Activated CD4-positive, alpha-beta T cell treated with anti-CD3 and anti-CD28 coated beads, Interleukin-2, amount 50 U/mL, for 4 hours (primary cell): ENCODE data around the gene FKBP15.
A peak's percentile ranks its signal among the peaks of the same experiment; 100 is the strongest.
"Not testable (repeated sequence)": the region's sequence is repeated elsewhere in the genome, so short reads cannot be mapped to it uniquely, and the experiment has no call there.

Source experiments
- DNase-seq, 2 experiments: peaks; one replicate each; pipeline ENCODE4 v3.0.0-alpha.2; 2020

FKBP15 gene

DNA sequence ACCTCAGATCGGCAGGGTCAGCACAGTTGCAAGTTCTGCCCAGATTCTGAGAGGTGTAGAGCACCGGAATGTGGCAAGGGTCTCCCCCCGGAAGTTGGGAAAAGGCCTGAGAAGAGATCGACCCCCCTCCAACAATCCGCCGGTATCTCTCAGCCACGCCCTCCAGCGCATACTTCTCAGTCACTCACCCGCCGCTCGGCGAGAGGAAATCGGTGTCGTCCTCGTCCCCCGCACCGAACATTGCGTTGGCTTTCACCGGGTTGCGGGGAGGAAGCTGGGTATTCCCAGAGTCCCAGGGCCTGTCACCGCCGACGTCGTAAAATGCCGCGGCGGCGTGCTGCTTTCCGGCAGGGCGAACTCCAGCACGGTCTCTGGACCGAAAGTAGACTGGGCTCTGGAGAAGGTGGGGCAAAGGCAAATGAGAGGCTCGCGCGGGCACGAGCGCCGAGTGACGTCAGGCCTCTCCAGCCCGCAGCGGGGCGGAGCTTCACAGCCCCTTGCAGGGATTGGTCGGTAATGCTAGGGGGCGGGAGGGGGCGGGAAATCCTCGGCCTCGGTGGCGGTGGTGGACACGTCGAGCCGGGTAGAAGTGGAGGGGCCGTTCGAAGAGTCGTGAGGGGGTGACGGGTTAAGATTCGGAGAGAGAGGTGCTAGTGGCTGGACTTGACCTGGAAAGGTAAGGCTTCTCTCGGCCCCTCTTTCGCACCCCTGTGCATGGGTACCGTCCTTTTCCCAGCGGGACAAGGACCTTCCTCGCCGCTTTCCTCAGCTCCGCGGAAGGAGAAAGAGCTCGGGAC lies at the start of gene FKBP15, which contains the start of gene SLC31A1:
FKBP15 (minus strand) TSS at position 275 of the 797 bp plus-strand sequence; CDS start at position 241, 34 bp downstream.
SLC31A1 (plus strand) TSS at position 542 of the 797 bp plus-strand sequence. CDS start 34,605 bp downstream, outside the sequence.
- peak; percentile 94 for DNase-seq

GRCh38 chr9:113269871-113270270 lies 48.8 kb upstream of the FKBP15 start:
- DNase-seq, result no peak

- DNase-seq, result no peak
Measured at GRCh38 chr9:113269355-113269754, 48.3 kb upstream of the FKBP15 start.

GRCh38 chr9:113267911-113268566 lies 47.0 kb upstream of the FKBP15 start:
- DNase-seq, result no peak

- no peak for DNase-seq
Measured at GRCh38 chr9:113266174-113266573, 45.1 kb upstream of the FKBP15 start.

DNA sequence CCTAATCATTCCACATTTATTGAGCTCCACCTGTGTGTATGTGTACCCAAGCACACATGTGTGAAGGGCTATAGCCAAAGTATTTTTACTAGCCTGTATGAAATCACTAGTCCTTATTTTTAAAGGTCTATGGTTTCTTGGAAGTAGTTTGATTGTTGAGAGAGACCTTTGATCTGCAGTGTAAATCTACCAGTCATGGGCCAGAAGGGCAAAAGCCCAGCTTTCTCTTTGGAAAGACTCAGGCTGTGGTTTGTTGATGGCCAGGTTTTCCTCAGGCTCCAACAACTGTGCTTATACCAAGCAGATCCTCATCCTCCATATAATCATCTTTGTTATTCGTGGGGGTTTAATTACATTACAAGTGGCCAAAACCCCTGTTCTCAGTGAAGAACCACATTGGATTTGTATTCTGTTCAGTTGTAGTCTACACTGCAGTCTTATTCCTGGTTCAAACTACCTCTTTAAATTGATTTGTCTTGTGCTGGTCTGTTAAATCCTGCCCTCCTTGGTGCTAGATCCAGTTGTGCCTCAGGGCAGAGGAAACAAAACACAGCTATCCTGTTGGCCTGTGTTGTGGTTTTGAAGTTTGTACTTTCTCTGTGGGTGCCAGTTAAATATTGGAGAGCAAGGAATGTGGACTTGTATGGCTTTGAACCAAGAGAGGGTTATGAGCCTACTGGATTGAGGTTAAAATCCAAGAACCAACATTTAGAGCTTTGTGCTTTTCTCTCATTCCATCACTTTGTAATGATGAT lies 41.0 kb upstream of the FKBP15 start:
- DNase-seq, result no peak

DNA sequence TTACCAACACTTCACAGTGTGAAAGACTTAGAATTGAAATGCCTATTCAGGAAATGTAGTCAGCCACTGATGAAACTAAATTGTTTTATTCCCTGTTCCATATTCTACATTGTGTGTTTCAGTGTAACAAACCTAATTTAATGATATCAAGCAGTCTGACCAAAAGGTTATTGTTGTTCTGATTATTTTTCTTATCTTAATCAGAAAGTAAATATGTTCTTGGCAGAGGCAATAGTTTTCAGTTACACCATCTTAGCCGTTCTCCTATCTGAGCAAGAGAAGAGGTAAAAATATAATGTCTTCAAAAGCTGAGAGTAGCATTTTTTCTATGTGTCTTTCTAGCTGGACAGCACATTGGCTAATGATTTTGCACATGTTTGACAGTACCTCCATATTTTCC lies 37.2 kb upstream of the FKBP15 start:
- DNase-seq, result no peak

DNA sequence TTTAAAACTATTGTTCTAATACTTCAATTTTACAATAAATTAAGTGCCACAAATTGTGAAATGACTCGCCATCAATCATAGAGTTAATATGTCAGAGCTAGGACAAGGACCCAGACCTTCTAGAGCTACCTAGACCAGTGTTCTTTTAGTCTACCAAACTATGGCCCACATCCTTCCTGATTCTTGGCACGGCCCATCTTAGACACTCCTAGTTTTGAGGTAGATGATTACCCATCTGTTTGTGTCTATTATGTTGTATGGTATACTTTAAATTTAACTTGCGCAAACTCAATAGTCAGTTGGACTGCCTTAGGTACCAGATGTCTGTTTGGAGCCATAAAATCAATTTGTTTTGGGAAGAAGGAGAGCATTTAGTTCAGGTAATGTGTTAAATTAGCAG lies 36.8 kb upstream of the FKBP15 start:
- DNase-seq, result no peak

DNA sequence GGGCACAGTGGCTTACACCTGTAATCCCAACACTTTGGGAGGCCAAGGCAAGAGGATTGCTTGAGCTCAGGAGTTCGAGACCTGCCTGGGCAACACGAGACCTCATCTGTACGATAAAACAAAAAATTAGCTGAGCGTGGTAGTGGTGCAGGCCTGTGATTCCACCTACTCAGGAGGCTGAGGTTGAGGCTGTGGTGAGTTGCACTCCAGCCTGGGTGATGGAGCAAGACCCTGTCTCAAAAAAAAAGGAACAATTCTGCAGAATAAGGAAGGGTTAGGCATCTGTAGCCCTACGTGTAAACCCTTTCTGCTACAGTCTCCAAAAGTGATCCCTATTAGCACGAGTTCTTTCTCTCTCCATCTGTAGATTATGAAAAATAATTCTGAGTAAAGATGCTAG lies 34.4 kb upstream of the FKBP15 start:
- no peak for DNase-seq

DNA sequence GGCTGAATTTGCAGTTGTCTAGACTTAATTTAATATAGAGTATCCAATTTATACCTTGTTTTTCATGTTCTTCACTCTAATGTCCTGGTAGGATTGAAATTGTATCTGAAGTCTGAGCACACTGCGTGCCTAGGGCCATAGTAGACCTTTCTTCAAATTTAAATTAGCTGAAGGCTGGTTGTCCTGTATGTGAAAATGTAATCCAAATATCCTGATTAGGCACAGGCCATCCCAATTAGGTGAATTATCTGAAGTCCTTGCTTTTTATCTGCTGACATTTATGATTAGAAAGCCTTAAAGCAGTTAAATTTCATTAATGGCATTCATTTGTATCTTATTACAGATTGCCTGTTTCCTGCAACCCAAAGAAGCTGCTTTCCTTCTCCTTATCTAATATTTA lies 33.9 kb upstream of the FKBP15 start:
- no peak for DNase-seq

DNA sequence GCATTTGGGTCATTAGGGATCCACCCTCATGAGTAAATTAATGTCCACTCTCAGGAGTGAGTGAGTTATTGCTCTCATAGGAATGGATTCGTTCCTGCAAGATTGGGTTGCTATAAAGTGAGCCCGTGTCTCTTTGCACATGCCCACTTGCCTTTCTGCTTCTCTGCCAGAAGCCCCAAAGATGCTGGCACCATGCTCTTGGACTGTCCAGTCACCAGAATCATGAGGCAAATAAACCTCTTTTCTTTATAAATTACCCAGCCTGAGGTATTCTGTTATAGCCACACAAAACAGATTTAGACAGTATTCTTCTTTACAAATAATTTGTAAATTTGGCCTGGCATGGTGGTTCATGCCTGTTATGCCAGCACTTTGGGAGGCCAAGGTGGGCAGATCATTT lies 29.7 kb upstream of the FKBP15 start:
- DNase-seq, result no peak

DNA sequence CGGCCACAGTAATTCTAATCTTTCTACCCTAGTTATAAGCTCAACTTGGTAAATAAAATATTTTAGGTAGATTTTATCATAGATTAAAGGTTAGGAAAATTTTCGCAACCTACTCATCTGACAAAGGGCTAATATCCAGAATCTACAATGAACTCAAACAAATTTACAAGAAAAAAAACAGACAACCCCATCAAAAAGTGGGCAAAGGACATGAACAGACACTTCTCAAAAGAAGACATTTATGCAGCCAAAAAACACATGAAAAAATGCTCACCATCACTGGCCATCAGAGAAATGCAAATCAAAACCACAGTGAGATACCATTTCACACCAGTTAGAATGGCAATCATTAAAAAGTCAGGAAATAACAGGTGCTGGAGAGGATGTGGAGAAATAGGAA lies 28.6 kb upstream of the FKBP15 start:
- not testable (repeated sequence) for DNase-seq

- no peak for DNase-seq
Measured at GRCh38 chr9:113247640-113248039, 26.6 kb upstream of the FKBP15 start.

- no peak for DNase-seq
Measured at GRCh38 chr9:113246928-113247327, 25.9 kb upstream of the FKBP15 start.

- no peak for DNase-seq
Measured at GRCh38 chr9:113245894-113246293, 24.8 kb upstream of the FKBP15 start.

- DNase-seq, result no peak
Measured at GRCh38 chr9:113244556-113244955, 23.5 kb upstream of the FKBP15 start.

DNA sequence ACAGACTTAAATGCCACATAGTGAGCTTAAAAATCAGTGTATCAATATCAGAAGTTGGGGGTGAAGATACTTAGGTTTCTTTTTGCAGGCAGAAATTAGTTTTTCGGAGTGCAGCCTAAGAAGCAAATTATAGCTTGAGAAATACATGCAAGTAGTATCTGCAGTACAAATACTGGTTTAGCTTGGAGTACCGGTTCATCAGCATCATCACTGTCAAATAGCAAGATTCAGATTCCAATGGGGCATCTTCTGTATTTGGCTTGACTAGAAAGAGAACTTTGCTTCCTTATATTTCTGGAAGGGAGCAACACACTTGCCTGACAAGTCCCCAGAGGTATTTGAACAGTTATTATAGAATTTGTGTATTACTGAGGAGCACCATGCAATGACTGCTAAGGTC lies 20.1 kb upstream of the FKBP15 start:
- DNase-seq, result no peak

DNA sequence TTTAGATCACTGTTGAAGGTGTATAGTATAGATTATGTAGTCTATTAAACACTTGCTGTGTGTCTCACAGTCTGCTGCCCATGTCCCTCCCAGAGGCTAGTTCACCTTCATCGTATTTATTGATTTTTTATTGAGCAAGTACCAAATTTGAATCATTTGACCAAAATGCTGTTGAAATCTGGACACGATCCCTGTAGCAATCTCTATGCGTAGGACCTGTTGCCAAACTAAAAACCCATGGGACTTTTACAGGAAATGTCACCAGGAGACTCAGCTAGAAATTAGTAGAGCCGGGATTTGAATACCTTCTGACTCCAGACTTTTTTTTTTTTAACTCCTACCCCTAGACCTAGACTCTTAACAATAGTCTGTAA lies 17.8 kb upstream of the FKBP15 start:
- DNase-seq, result no peak

- no peak for DNase-seq
Measured at GRCh38 chr9:113238202-113238858, 17.3 kb upstream of the FKBP15 start.

DNA sequence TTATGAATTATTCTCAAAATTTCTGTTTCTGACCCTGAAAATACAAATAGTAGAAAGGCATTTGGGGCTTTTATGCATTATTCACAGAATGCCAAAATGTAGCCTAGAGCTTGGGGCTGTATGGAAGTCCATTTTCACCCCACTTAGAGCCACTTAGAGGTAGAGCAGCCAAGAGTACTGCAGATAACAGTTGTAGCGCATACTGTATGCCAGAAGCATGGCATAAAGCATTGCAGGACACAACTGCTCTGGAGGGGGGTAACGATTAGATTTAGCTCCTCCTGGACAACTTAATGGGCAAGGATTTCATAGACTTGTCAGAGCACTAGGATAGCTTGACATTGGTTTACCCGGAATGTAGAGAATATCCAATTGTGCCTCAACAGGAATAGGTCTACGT lies 15.9 kb upstream of the FKBP15 start:
- no peak for DNase-seq

- DNase-seq, result not testable (repeated sequence)
Measured at GRCh38 chr9:113235701-113236255, 14.7 kb upstream of the FKBP15 start.

DNA sequence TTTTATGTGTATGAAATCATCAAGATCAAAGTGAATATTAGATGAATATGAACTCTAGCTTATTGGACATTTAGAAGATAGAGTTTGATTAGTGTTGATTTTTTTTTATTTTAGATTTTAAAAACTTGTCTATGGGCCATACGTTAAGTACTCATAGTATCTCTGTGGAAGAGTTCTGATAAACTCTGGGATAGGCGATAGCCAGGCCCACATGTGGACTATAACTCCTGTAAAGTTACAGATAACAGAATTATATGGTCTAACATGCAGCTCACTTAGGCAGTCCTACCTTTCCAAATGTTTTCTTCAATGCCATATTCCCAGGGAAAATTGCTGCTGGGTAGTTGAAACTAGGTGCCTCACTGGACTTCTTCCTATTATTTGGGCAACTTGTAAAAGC lies 10.6 kb upstream of the FKBP15 start:
- DNase-seq, result no peak
